ENCODE results near the gene EIF3CL. TPM values are rescaled to one million over a fixed set of nuclear protein-coding genes. Genes with fewer than 3 reads are reported as not detected.
"Not testable (repeated sequence)": the region's sequence is repeated elsewhere in the genome, so short reads cannot be mapped to it uniquely, and the experiment has no call there.

EIF3CL gene
- total and polyA plus RNA-seq, 2 of the 8 experiments (the other 6 are each of a cell fraction or from before 2014, with no cell fraction given), result 210 TPM; not detected in 1

DNA sequence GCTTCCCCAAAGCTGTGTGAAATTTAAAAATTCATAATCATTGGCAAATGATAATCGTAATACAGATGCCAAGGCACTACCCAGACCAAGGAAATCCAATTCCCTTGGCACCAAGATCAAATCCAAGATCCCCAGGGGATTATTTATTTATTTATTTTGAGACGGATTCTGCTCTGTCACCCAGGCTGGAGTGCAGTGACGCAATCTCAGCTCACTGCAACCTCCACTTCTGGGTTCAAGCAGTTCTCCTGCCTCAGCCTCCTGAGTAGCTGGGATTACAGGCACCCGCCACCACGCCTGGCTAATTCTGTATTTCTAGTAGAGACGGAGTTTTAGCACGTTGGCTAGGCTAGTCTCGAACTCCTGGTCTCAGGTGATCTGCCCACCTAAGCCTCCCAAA is 68.0 kb downstream of the EIF3CL start:
- H3K79me2 ChIP-seq (ENCODE audit: control insufficient read depth in 1 of 2, insufficient read depth in 2 of 2, low read length in 2 of 2); H4K8ac ChIP-seq (ENCODE audit: extremely low read depth, insufficient read depth, low read length); H4K91ac ChIP-seq (replicated peaks; ENCODE audit: insufficient read length, low read length); CTCF ChIA-PET (ENCODE audit: partially characterized antibody); H2BK20ac ChIP-seq (ENCODE audit: low read length); H3K9ac ChIP-seq (replicated peaks in 1 of 4; ENCODE audit: extremely low read depth in 1 of 4, low read depth in 3 of 4, low read length in 3 of 4); H3K56ac ChIP-seq (replicated peaks; ENCODE audit: insufficient read length, low read depth, low read length); POLR2A ChIA-PET (ENCODE audit: partially characterized antibody); H2AFZ ChIP-seq (ENCODE audit: low read length); H2BK5ac ChIP-seq (ENCODE audit: low read depth, low read length); H3K4me2 ChIP-seq (ENCODE audit: insufficient read depth in 1 of 2, low read depth in 2 of 2, low read length in 2 of 2); H3K4ac ChIP-seq (replicated peaks; ENCODE audit: insufficient read length, low read depth, low read length); H4K20me1 ChIP-seq (replicated peaks in 1 of 2; ENCODE audit: control insufficient read depth in 1 of 2, insufficient read depth in 2 of 2, low read length in 2 of 2); H2BK120ac ChIP-seq (replicated peaks; ENCODE audit: low read depth, low read length); H3K79me1 ChIP-seq (ENCODE audit: low read depth, low read length); H2AK5ac ChIP-seq (ENCODE audit: low read depth, low read length); H4K5ac ChIP-seq (ENCODE audit: insufficient read length, low read depth, low read length); H3K36me3 ChIP-seq (ENCODE audit: control insufficient read depth in 2 of 4, insufficient read depth in 4 of 4, low read length in 3 of 4); H3K4me1 ChIP-seq (replicated peaks in 1 of 4; ENCODE audit: control insufficient read depth in 3 of 4, insufficient read depth in 4 of 4, low read length in 3 of 4); H2BK12ac ChIP-seq (ENCODE audit: low read depth, low read length); DNase-seq (ENCODE audit: low read depth in 1 of 2, low spot score in 2 of 2); H2BK15ac ChIP-seq (ENCODE audit: low read length); H3K14ac ChIP-seq (ENCODE audit: insufficient read length); H3K4me3 ChIP-seq (ENCODE audit: extremely low read depth in 1 of 4, insufficient read depth in 2 of 4, low read depth in 3 of 4, low read length in 4 of 4); H3K9me3 ChIP-seq (ENCODE audit: insufficient read depth in 2 of 2, low read depth in 1 of 2, low read length in 1 of 2); H3K23me2 ChIP-seq (ENCODE audit: low read depth, low read length); H3K27me3 ChIP-seq (replicated peaks in 1 of 4; ENCODE audit: control insufficient read depth in 3 of 4, extremely low read depth in 1 of 4, insufficient read depth in 3 of 4, low read length in 3 of 4); FAIRE-seq; H3K18ac ChIP-seq (ENCODE audit: extremely low read depth, low read length); H3K23ac ChIP-seq (ENCODE audit: insufficient read length); H3K27ac ChIP-seq (ENCODE audit: low read depth, low read length): not testable (repeated sequence)
- 86% methylated on average over 7 of the region's 8 CpGs; no CpG with 5 or more reads in 1 of the 2 experiments for WGBS, 2 experiments (ENCODE audit: extremely low coverage in 1 of 2, insufficient coverage in 1 of 2, insufficient read length in 1 of 2, insufficient replicate concordance in 2 of 2, low coverage in 1 of 2, low lambda C conversion rate in 2 of 2, missing lambda C conversion rate in 1 of 2)

- H3K9me3 ChIP-seq (ENCODE audit: insufficient read depth in 2 of 2, low read depth in 1 of 2, low read length in 1 of 2); H3K4me3 ChIP-seq (ENCODE audit: extremely low read depth in 1 of 4, insufficient read depth in 2 of 4, low read depth in 3 of 4, low read length in 4 of 4); DNase-seq (ENCODE audit: low read depth in 1 of 2, low spot score in 2 of 2); H2BK15ac ChIP-seq (ENCODE audit: low read length); CTCF ChIA-PET (ENCODE audit: partially characterized antibody); H3K27me3 ChIP-seq (replicated peaks in 1 of 4; ENCODE audit: control insufficient read depth in 3 of 4, extremely low read depth in 1 of 4, insufficient read depth in 3 of 4, low read length in 3 of 4); H4K8ac ChIP-seq (ENCODE audit: extremely low read depth, insufficient read depth, low read length); H3K4ac ChIP-seq (replicated peaks; ENCODE audit: insufficient read length, low read depth, low read length); H3K18ac ChIP-seq (ENCODE audit: extremely low read depth, low read length); H4K20me1 ChIP-seq (replicated peaks in 1 of 2; ENCODE audit: control insufficient read depth in 1 of 2, insufficient read depth in 2 of 2, low read length in 2 of 2); H3K56ac ChIP-seq (replicated peaks; ENCODE audit: insufficient read length, low read depth, low read length); H3K4me2 ChIP-seq (ENCODE audit: insufficient read depth in 1 of 2, low read depth in 2 of 2, low read length in 2 of 2); H2BK120ac ChIP-seq (replicated peaks; ENCODE audit: low read depth, low read length); H3K23me2 ChIP-seq (ENCODE audit: low read depth, low read length); H3K27ac ChIP-seq (ENCODE audit: low read depth, low read length); H2BK5ac ChIP-seq (ENCODE audit: low read depth, low read length); H2BK20ac ChIP-seq (ENCODE audit: low read length); H3K4me1 ChIP-seq (replicated peaks in 1 of 4; ENCODE audit: control insufficient read depth in 3 of 4, insufficient read depth in 4 of 4, low read length in 3 of 4); H3K9ac ChIP-seq (replicated peaks in 1 of 4; ENCODE audit: extremely low read depth in 1 of 4, low read depth in 3 of 4, low read length in 3 of 4); H4K91ac ChIP-seq (replicated peaks; ENCODE audit: insufficient read length, low read length); H2AFZ ChIP-seq (ENCODE audit: low read length); H2AK5ac ChIP-seq (ENCODE audit: low read depth, low read length); H4K5ac ChIP-seq (ENCODE audit: insufficient read length, low read depth, low read length); POLR2A ChIA-PET (ENCODE audit: partially characterized antibody); H3K79me1 ChIP-seq (ENCODE audit: low read depth, low read length); H3K14ac ChIP-seq (ENCODE audit: insufficient read length); H2BK12ac ChIP-seq (ENCODE audit: low read depth, low read length); H3K36me3 ChIP-seq (ENCODE audit: control insufficient read depth in 2 of 4, insufficient read depth in 4 of 4, low read length in 3 of 4); H3K79me2 ChIP-seq (ENCODE audit: control insufficient read depth in 1 of 2, insufficient read depth in 2 of 2, low read length in 2 of 2); H3K23ac ChIP-seq (ENCODE audit: insufficient read length); FAIRE-seq: not testable (repeated sequence)
- 80% methylated on average over 3 of the region's 6 CpGs; no CpG with 5 or more reads in 1 of the 2 experiments for WGBS, 2 experiments (ENCODE audit: extremely low coverage in 1 of 2, insufficient coverage in 1 of 2, insufficient read length in 1 of 2, insufficient replicate concordance in 2 of 2, low coverage in 1 of 2, low lambda C conversion rate in 2 of 2, missing lambda C conversion rate in 1 of 2)
Observed at GRCh38 chr16:28332632-28333031, 71.0 kb downstream of the EIF3CL start.
